ENCODE results near the gene COL7A1.

GRCh38 chr3:48631516-48632448, 36.7 kb upstream of the COL7A1 start:
- TF ChIP-seq, protein P1, sequence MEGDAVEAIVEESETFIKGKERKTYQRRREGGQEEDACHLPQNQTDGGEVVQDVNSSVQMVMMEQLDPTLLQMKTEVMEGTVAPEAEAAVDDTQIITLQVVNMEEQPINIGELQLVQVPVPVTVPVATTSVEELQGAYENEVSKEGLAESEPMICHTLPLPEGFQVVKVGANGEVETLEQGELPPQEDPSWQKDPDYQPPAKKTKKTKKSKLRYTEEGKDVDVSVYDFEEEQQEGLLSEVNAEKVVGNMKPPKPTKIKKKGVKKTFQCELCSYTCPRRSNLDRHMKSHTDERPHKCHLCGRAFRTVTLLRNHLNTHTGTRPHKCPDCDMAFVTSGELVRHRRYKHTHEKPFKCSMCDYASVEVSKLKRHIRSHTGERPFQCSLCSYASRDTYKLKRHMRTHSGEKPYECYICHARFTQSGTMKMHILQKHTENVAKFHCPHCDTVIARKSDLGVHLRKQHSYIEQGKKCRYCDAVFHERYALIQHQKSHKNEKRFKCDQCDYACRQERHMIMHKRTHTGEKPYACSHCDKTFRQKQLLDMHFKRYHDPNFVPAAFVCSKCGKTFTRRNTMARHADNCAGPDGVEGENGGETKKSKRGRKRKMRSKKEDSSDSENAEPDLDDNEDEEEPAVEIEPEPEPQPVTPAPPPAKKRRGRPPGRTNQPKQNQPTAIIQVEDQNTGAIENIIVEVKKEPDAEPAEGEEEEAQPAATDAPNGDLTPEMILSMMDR (conservative IDR thresholded peaks at IDR 0.05; ENCODE audit: low read depth in 2 of 2), result no peak
- TF ChIP-seq EZH2 (IDR thresholded peaks at IDR 0.05; ENCODE audit: low read depth, unreplicated experiment), result no peak
- TF ChIP-seq CREB1 (CRISPR knock-in tag; IDR thresholded peaks at IDR 0.05; ENCODE audit: low read depth), result no peak
- TF ChIP-seq POLR2AphosphoS5 (IDR thresholded peaks at IDR 0.05; ENCODE audit: low read depth), result no peak
